ENCODE results near the gene LRRTM4.
"Not testable (repeated sequence)": the region's sequence is repeated elsewhere in the genome, so short reads cannot be mapped to it uniquely, and the experiment has no call there.

Gene LRRTM4

GRCh38 chr2:76745605-76746004, 776.6 kb downstream of the LRRTM4 start:
- no peak for DNase-seq (ENCODE audit: low read depth in 2 of 2)

DNA sequence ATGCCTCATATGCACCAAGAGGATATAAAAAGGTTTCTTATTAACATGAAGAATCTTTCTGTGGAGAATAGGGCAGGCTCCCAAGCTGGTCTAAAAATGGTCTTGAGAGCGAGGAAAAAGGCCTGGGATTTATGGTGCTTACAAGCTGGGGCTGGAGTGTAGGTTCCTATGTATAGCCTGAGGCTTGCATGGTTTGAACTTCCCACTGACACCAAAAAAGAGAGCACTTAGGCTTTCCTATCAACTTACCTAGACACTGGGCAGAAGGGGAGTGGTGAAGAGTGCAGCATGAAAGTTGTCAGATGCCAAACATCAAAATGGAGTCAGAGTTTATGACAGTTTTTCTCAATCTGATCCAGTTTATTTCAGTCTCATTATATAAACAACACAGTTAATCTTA, 784.6 kb downstream of the LRRTM4 start:
- DNase-seq (ENCODE audit: low read depth in 2 of 2): no peak

DNA sequence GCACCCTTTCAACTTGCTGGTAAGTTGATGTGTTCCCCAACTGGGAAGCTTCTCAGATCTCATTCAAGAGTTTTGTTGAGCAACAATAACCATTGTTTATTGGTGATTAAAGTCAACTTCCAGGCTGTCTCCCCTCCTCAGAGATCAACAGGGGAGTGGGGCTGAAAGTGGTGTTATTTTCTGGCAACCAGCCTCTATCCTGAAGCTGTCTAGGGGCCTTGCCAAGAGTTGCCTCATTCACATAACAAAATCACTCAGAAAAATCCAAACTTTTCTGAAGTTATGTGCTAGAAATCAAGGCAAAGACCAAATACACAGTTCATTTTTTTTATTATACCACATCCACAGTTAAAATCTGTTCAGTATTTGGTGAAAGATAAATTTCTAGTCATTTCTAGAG, 788.4 kb downstream of the LRRTM4 start:
- DNase-seq (ENCODE audit: low read depth in 2 of 2): no peak

DNA sequence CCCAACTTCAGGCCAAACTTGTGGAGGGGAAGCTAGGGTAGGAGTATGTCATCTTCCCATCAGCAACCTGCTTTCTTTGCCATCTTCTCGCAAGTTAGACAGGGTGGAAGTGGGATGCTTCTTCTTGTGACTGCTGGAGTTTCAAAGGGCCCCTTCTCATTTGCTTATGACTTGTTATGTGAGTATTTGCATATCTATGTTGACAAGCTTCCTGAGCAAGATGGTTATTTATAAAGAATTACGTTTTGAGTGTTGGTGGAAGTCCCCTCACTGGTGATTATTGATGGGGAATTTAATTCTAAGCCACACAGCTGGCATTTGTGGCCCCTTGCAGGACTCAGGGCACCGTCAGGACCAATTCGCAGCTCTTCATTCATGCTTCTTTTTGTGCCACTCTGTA, 791.0 kb downstream of the LRRTM4 start:
- DNase-seq (ENCODE audit: low read depth in 2 of 2): no peak

DNA sequence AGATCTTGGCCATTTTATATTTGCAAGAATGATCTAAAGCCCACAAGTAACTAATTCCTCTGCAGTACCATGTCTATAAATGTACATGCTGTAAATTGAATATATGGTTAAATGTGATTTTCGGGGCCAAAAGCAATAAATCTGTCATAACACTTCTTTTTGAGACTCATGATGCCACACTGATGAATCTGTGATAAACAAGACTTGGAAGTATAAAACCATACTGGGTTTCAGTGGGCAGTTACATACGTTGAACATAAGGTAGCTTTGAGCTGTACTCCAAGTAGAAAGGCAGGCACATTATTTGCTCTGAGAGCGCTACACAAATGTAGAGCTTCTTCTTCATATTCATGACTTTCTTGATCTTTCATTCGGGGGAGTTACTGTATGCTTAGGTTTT, 792.2 kb downstream of the LRRTM4 start:
- DNase-seq (ENCODE audit: low read depth in 2 of 2): no peak

GRCh38 chr2:76721226-76721625, 801.0 kb downstream of the LRRTM4 start:
- DNase-seq (ENCODE audit: low read depth in 2 of 2): no peak

- no peak for DNase-seq (ENCODE audit: low read depth in 2 of 2)
These were observed 808.9 kb downstream of the LRRTM4 start for GRCh38 chr2:76713312-76713711.

GRCh38 chr2:76711490-76711889, 810.7 kb downstream of the LRRTM4 start:
- DNase-seq (ENCODE audit: low read depth in 2 of 2): no peak

GRCh38 chr2:76700894-76701293, 821.3 kb downstream of the LRRTM4 start:
- DNase-seq (ENCODE audit: low read depth in 2 of 2): no peak

- DNase-seq (ENCODE audit: low read depth in 2 of 2): not testable (repeated sequence)
These were observed 824.0 kb downstream of the LRRTM4 start for GRCh38 chr2:76697998-76698713.

Data from stimulated activated CD4-positive, alpha-beta T cell treated with anti-CD3 and anti-CD28 coated beads, Interleukin-1b, Interleukin-23, amount 100 ng/mL, for 1 hour (primary cell).